GM21526 (cell line): ENCODE data around the gene CFAP77.
"Not testable (repeated sequence)": the region's sequence is repeated elsewhere in the genome, so short reads cannot be mapped to it uniquely, and the experiment has no call there.

Source experiments
- ATAC-seq: cut with Tn5 transposase; IDR thresholded peaks from one replicate; pipeline ENCODE4 v1.9.1; 2021; ENCODE audit warnings: moderate library complexity; ENCODE audit not compliant: unreplicated experiment, low FRiP score

The CFAP77 gene

GRCh38 chr9:132409828-132410528, at the start of gene CFAP77:
CFAP77 (plus strand) TSS chr9:132410211; CDS start chr9:132410272, 61 bp downstream.
- no peak for ATAC-seq

DNA sequence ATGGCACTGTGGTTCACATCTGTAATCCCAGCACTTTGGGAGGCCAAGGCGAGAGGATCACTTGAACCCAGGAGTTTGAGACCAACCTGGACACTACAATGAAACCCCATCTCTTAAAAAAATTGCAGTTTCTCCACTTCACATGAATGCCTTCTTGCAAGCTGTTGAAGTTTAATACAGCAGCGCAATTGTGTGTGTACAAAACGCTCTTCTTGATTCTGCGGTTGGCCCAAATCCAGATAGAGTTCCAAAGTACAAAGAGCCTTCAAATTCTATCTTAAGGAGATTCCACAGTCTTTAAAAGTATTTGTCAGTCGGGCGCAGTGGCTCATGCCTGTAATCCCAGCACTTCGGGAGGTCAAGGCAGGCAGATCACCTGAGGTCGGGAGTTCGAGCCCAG, 45.9 kb upstream of the CFAP77 start:
- ATAC-seq, result no peak

DNA sequence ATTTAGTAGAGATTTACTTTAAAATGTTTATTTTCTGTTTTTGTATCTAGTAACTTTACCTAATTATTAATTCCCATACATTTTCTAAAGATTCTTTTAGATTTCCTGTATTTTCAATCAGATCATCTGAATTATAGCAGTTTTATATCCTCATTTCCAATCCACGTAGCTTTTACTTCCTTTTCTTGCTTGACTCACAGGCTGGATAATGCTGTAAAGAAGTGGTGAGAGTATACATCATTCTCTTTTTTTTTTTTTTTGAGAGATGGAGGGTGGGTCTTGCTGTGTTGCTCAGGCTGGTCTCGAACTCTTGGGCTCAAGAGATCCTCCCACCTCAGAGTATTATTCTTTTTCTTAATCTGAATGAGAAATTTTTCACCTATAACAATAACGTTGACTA, 44.0 kb upstream of the CFAP77 start:
- ATAC-seq, result no peak

GRCh38 chr9:132366481-132366880, 43.5 kb upstream of the CFAP77 start:
- no peak for ATAC-seq

- no peak for ATAC-seq
Observed at GRCh38 chr9:132367613-132368313, 42.2 kb upstream of the CFAP77 start.

- ATAC-seq, result no peak
Observed at GRCh38 chr9:132369421-132369820, 40.6 kb upstream of the CFAP77 start.

- no peak for ATAC-seq
Observed at GRCh38 chr9:132370592-132370991, 39.4 kb upstream of the CFAP77 start.

GRCh38 chr9:132372177-132373095, 37.6 kb upstream of the CFAP77 start:
- no peak for ATAC-seq

DNA sequence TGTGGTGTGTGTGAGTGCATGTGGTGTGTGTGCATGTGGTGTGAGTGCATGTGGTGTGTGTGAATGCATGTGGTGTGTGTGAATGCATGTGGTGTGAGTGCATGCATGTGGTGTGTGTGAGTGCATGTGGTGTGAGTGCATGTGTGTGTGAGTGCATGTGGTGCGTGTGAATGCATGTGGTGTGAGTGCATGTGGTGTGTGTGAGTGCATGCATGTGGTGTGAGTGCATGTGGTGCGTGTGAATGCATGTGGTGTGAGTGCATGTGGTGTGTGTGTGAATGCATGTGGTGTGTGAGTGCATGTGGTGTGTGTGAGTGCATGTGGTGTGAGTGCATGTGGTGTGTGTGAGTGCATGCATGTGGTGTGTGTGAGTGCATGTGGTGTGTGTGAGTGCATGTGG, 32.2 kb upstream of the CFAP77 start:
- not testable (repeated sequence) for ATAC-seq

DNA sequence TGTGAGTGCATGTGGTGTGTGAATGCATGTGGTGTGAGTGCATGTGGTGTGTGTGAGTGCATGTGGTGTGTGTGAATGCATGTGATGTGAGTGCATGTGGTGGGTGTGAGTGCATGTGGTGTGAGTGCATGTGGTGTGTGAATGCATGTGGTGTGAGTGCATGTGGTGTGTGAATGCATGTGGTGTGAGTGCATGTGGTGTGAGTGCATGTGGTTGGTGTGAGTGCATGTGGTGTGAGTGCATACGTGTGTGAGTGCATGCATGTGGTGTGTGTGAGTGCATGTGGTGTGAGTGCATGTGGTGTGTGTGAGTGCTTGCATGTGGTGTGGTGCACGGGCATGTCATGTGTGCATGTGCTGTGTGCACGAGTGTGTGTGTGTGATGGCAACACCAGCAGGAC, 31.6 kb upstream of the CFAP77 start:
- ATAC-seq, result not testable (repeated sequence)

DNA sequence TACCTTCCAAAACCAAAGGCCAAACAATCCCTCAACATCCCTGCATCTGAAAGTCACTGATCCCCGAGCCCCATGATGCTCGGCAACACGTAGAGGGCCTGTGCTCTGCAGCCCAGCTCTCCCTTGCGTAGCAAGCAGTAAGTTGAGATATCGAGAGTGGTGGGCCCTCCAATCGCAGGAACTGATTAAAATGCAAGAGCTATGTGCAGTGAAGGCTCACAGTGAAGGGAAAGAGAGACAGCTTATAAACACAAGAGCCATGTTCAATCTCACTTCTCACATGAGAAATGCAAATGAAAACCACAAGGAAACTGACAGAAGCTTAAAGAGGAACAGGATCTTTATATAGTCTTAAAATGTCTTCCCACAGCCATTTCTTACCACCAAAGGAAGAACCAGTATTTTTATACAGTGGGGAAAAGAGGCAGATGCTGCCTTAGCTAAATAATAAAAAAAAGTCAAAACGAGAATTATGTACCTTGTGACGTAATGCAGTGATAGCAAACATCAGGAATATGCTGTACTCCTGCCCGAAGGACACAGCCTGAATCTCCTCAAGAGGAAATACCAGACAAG, 28.0 kb upstream of the CFAP77 start:
- ATAC-seq, result peak; percentile 66

DNA sequence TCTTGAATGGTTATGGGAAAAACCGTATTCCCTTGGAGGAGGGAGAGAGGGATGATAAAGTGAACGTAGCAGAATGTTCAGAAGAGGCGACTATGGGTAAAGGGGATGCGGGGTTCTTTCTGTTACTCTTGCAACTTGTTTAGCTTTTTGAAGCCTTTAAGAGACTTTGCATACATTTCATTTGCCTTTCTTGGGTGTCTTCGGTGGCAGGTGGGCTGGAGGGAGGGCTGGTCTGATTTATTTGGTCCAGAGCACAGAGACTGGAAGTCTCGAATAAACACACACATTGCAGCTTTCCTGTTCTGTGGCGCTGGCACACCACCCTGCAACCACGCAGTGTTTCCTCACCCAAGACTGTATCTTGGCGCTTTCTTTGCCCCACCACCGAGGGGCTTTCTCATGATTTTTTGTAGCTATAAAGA, 26.5 kb upstream of the CFAP77 start:
- ATAC-seq, result no peak

- ATAC-seq, result no peak
Observed at GRCh38 chr9:132384376-132384775, 25.6 kb upstream of the CFAP77 start.

DNA sequence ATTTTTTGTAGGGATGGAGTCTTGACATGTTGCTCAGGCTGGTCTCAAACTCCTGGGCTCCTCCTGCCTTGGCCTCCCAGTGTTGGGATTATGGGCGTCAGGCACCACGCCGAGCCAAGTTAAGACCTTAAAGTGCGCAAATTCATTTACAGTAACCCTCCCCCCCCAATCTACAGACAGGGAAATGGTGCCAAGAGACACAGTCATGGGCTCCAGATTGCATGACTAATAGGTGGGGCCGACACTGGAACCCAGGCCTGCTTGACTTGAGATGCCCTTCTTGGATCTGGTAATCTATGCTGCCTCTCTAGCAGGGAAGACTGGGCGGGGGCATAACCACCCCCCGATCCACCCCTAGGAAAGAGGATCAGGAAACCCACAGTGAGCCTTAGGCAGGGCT, 22.9 kb upstream of the CFAP77 start:
- no peak for ATAC-seq

- ATAC-seq, result no peak
Observed at GRCh38 chr9:132390966-132391365, 19.0 kb upstream of the CFAP77 start.

DNA sequence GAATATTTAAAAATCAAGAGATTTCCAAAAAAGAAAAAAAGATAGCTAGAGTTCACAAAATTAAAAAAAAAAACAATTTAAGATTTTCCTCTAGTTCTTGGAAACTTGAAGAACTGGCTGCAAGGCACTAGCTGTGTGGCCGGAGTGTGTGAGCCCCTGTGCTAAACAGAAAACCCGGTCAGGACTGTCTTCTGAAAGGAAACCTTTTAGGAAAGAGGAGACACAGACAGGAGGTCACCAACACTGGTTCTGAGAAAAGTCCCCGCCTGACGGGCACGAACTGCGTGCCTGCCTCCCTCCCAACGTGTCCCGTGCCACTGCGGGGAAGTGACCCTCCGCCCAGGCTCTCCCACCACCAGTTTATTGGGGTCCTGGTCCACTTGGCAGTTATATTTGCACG, 18.6 kb upstream of the CFAP77 start:
- ATAC-seq, result no peak

GRCh38 chr9:132395560-132395959, 14.5 kb upstream of the CFAP77 start:
- no peak for ATAC-seq

DNA sequence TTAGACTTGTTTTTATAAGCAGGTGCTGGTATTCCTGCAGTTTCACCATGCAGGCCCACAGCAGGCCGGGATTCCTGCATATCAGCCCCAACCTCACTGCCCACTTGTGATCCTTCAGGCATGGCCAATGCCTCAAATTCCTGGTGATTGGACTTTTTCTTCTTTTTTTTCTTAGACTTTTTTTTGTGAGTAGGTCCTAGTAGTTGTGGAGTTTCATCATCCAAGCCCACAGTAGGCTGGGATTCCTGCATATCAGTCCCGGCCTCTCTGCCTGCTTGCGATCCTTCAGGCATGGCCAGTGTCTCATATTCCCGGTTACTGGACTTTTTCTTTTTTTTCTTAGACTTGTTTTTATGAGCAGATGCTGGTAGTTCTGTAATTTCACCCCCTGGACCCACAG, 8.2 kb upstream of the CFAP77 start:
- ATAC-seq, result no peak

DNA sequence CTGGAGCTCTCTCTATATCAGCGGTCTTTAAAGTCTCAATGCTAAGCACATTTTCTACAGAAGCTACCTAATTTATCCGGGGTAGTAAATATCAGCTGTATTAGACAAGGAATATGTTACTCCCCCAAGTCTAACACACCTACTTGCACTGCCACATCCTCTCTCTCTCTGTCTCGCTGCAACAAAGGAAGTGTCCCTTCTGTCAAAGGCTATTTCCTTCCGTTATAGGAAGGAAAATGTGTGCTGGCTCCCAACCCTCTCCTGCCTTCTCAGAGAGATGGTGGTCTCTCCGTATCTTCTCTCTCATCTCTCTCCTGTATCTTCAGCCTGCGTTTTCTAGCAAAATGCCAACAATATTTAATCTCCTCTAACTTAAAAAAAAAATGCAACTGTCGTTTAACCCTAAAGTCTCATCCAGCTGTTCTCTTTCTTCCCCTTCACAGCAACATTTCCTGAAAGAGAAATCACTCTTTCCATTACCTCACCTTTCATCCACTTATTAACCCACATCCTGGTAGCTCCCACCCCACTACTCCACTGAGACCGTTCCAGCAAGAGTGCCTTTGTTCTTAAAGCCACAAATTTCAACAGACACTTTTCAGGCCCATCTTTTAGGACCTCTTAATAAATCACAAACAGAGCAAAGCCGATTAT, 5.7 kb upstream of the CFAP77 start:
- ATAC-seq, result no peak

GRCh38 chr9:132406554-132407122, 3.4 kb upstream of the CFAP77 start, which contains the start of gene TTF1:
TTF1 (minus strand) TSS chr9:132406840; CDS start chr9:132402821, 4,019 bp downstream.
- peak; percentile 79 for ATAC-seq
